Gastroesophageal sphincter (tissue), 4 donors: ENCODE data around the gene UCKL1. TPM values are rescaled to one million over a fixed set of nuclear protein-coding genes. Genes with fewer than 3 reads are reported as not detected.

ENCODE experiments used
- ATAC-seq: fragments of 150-250 bp; one replicate; pipeline ENCODE4 v1.9.1; 2016; ENCODE audit warnings: mild to moderate bottlenecking, moderate library complexity
- H3K27ac ChIP-seq, 4 donors: fragments of 200-600 bp; sonication (generic) in 3 of 4; 1 replicate in 3 of 4; 2 replicates in 1 of 4; pipeline ENCODE4 v1.5.1; 2016 to 2019
- H3K27me3 ChIP-seq: fragments of 200-600 bp; sonication (generic); one replicate; pipeline ENCODE4 v1.5.1; 2019
- H3K36me3 ChIP-seq, 2 donors: fragments of 200-600 bp; sonication (generic); one replicate each; pipeline ENCODE4 v1.5.1; 2019; ENCODE audit warnings: control low read depth in 1 of 2
- H3K4me1 ChIP-seq, 3 donors: fragments of 200-600 bp; sonication (generic); 1 replicate in 2 of 3; 2 replicates in 1 of 3; pipeline ENCODE4 v1.5.1; 2016 to 2019; ENCODE audit warnings: control low read depth in 2 of 3
- H3K4me3 ChIP-seq, 2 donors: fragments of 200-600 bp; sonication (generic); one replicate each; pipeline ENCODE4 v1.5.1; 2019; ENCODE audit warnings: mild to moderate bottlenecking in 1 of 2, moderate library complexity in 1 of 2
- H3K9me3 ChIP-seq, 3 donors: fragments of 200-600 bp; sonication (generic); one replicate each; pipeline ENCODE4 v1.5.1; 2017 to 2019; ENCODE audit warnings: control low read depth in 2 of 3
- CTCF ChIP-seq, 4 experiments: fragments of 200-600 bp in 2 of 4; fragments of 450-650 bp in 2 of 4; sonication (generic) in 1 of 4; IDR thresholded peaks; one replicate each; pipeline ENCODE4 v1.5.1; 2017 to 2019; ENCODE audit warnings: antibody characterized with exemption in 4 of 4, mild to moderate bottlenecking in 2 of 4, moderate library complexity in 2 of 4
- EP300 ChIP-seq: sonication (generic); formaldehyde crosslinking; IDR thresholded peaks from one replicate; pipeline ENCODE4 v1.6.1; 2017; ENCODE audit warnings: antibody characterized with exemption, mild to moderate bottlenecking
- POLR2A ChIP-seq, 2 donors: fragments of 450-650 bp; IDR thresholded peaks; one replicate each; pipeline ENCODE4 v1.6.1; 2017; ENCODE audit warnings: antibody characterized with exemption in 2 of 2, mild to moderate bottlenecking in 2 of 2, moderate library complexity in 1 of 2
- POLR2AphosphoS5 ChIP-seq: sonication (generic); formaldehyde crosslinking; IDR thresholded peaks from one replicate; pipeline ENCODE4 v1.6.1; 2017; ENCODE audit warnings: antibody characterized with exemption
- WGBS, 2 donors: methylation state at CpG; one replicate each; pipeline ENCODE4 v1.1.5; 2018; ENCODE audit warnings: low coverage in 1 of 2; 5-methylcytosine and 5-hydroxymethylcytosine counted together
- total RNA-seq, 4 donors: library from RNA; depleted of rRNA; stranded (reverse); fragments of >200 nt; gene quantifications; one replicate each; pipeline ENCODE4 v1.1.0, GENCODE V29; 2016

UCKL1 gene
- total RNA-seq, 4 donors from 2014 or later, result 19.8 to 27.7 (median 22.6) TPM

- Histone ChIP-seq H3K4me3 (no peak overlapping the region), H3K27ac (peak overlapping the region in 3 of 4 donors; percentile 65 to 75 (median 75)), H3K4me1 (peaks cover 0 to 50% (median 12%) of the 10 kb centered on the region in 3 donors), H3K36me3 (peaks cover 0 to 75% of the 10 kb centered on the region in 2 donors), H3K27me3 (no peaks in the 10 kb centered on the region), H3K9me3 (no peaks in the 10 kb centered on the region)
- TF ChIP-seq POLR2AphosphoS5 (no peak), CTCF (IDR thresholded peaks at IDR 0.05) (no peak), POLR2A (IDR thresholded peaks at IDR 0.05) (no peak)
- no CpG with 5 or more reads among the region's 19 CpGs for WGBS, 2 donors
- no peak for ATAC-seq
Observed at GRCh38 chr20:63942969-63943807, 13.0 kb downstream of the UCKL1 start.

- Histone ChIP-seq H3K9me3 (no peaks in the 10 kb centered on the region), H3K4me3 (no peak overlapping the region), H3K4me1 (peaks cover 0 to 42% (median 5%) of the 10 kb centered on the region in 3 donors), H3K36me3 (peaks cover 0 to 82% of the 10 kb centered on the region in 2 donors), H3K27ac (peak overlapping the region in 3 of 4 donors; percentile 65 to 75 (median 75)), H3K27me3 (no peaks in the 10 kb centered on the region)
- peak; percentile 19 for ATAC-seq
- TF ChIP-seq EP300, result no peak
- WGBS, 2 donors, result 41 to 42% methylated on average over 14 to 18 of the region's 30 CpGs
Observed at GRCh38 chr20:63942250-63942951, 13.8 kb downstream of the UCKL1 start.

- 17 to 39% methylated on average over 1 to 8 of the region's 39 CpGs for WGBS, 2 donors
Observed at GRCh38 chr20:63941282-63942081, 14.7 kb downstream of the UCKL1 start.

GRCh38 chr20:63940472-63941266 is 15.5 kb downstream of the UCKL1 start:
- no peaks in the 10 kb centered on the region for H3K9me3 ChIP-seq
- TF ChIP-seq EP300 (no peak), POLR2A (IDR thresholded peaks at IDR 0.05) (no peak), POLR2AphosphoS5 (no peak), CTCF (IDR thresholded peaks at IDR 0.05) (no peak)
- ATAC-seq, result no peak
- peaks cover 0 to 85% of the 10 kb centered on the region in 2 donors for H3K36me3 ChIP-seq
- no peak overlapping the region for H3K4me3 ChIP-seq
- no CpG with 5 or more reads among the region's 58 CpGs for WGBS, 2 donors
- peaks cover 0 to 29% (median 0%) of the 10 kb centered on the region in 3 donors for H3K4me1 ChIP-seq
- H3K27ac ChIP-seq, result peak overlapping the region in 1 of 4 donors; percentile 69
- no peaks in the 10 kb centered on the region for H3K27me3 ChIP-seq

More at GRCh38 chr20:63941282-63942081, 14.7 kb downstream of the UCKL1 start:
- ATAC-seq, result peak; percentile 25
- no peak overlapping the region for H3K4me3 ChIP-seq
- peaks cover 0 to 33% (median 0%) of the 10 kb centered on the region in 3 donors for H3K4me1 ChIP-seq
- no peak for TF ChIP-seq CTCF (IDR thresholded peaks at IDR 0.05)
- TF ChIP-seq EP300, result no peak
- no peak for TF ChIP-seq POLR2A (IDR thresholded peaks at IDR 0.05)
- TF ChIP-seq POLR2AphosphoS5, result no peak
- peaks cover 0 to 85% of the 10 kb centered on the region in 2 donors for H3K36me3 ChIP-seq
- peak overlapping the region in 3 of 4 donors; percentile 64 to 69 (median 68) for H3K27ac ChIP-seq
- no peaks in the 10 kb centered on the region for H3K27me3 ChIP-seq
- H3K9me3 ChIP-seq, result no peaks in the 10 kb centered on the region
